Glutamatergic neuron (in vitro differentiated cells): ENCODE data around the gene PTPN2. TPM values are rescaled to one million over a fixed set of nuclear protein-coding genes. Genes with fewer than 3 reads are reported as not detected.

Experiments
- DNase-seq: peaks from one replicate; pipeline ENCODE4 v3.0.0; 2022
- H3K27ac Mint-ChIP-seq: one replicate; pipeline ENCODE4 v1.8.0; 2020; ENCODE audit warnings: mild to moderate bottlenecking, mixed read lengths, inconsistent platforms; ENCODE audit not compliant: unreplicated experiment
- H3K27me3 Mint-ChIP-seq: one replicate; pipeline ENCODE4 v1.8.0; 2020; ENCODE audit warnings: mild to moderate bottlenecking, moderate library complexity, mixed read lengths, inconsistent platforms; ENCODE audit not compliant: unreplicated experiment
- H3K36me3 Mint-ChIP-seq: one replicate; pipeline ENCODE4 v1.8.0; 2020; ENCODE audit warnings: mild to moderate bottlenecking, mixed read lengths, inconsistent platforms; ENCODE audit not compliant: unreplicated experiment
- H3K4me1 Mint-ChIP-seq: one replicate; pipeline ENCODE4 v1.8.0; 2020; ENCODE audit warnings: mild to moderate bottlenecking, low read depth, mixed read lengths, inconsistent platforms; ENCODE audit not compliant: unreplicated experiment
- H3K4me3 Mint-ChIP-seq: one replicate; pipeline ENCODE4 v1.8.0; 2020; ENCODE audit warnings: mild to moderate bottlenecking, mixed read lengths, inconsistent platforms; ENCODE audit not compliant: unreplicated experiment
- H3K9me3 Mint-ChIP-seq: one replicate; pipeline ENCODE4 v1.8.0; 2020; ENCODE audit warnings: mild to moderate bottlenecking, moderate library complexity, mixed read lengths, inconsistent platforms; ENCODE audit not compliant: unreplicated experiment
- total RNA-seq: library from RNA; stranded (reverse); fragmentation: NEBNext Ultra II Directional; extraction: Animal tissue kit (Norgen Biotek cat#: 25700); gene quantifications from one replicate; pipeline ENCODE4 v1.2.1, GENCODE V29; 2021; ENCODE audit not compliant: unreplicated experiment
- TF ChIP-seq, protein P1 (sequence below): fragments of 200-600 bp; sonication (generic); IDR thresholded peaks from one replicate; pipeline ENCODE4 v1.5.0; 2021; ENCODE audit not compliant: partially characterized antibody, unreplicated experiment

Gene PTPN2
- total RNA-seq, 1 donor from 2014 or later, result 33.3 TPM

DNA sequence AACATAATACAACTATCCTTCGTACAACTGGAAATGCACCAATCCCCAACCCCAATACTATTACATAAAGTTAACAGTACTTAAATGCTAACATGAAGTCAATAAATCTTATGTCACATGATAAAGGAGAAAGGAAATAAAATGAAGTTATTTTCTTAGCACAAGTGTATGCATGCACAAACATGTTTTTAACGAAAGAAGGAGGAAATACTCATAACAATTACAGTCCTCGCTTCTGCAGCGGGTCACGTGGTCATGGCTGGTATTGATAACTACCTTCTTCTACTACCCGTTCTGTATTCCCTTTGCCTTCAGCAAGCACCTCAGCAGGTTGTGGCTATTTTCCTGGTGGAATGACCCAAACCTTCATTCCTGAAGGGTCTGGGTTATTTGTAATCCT lies 129.5 kb downstream of the PTPN2 start:
- Mint-ChIP-seq H3K27me3 (peaks cover 5% of the 10 kb centered on the region), H3K9me3 (peaks cover 7% of the 10 kb centered on the region), H3K36me3 (no peaks in the 10 kb centered on the region), H3K27ac (no peak overlapping the region), H3K4me1 (peaks cover 17% of the 10 kb centered on the region), H3K4me3 (no peak overlapping the region)
- TF ChIP-seq, protein P1, sequence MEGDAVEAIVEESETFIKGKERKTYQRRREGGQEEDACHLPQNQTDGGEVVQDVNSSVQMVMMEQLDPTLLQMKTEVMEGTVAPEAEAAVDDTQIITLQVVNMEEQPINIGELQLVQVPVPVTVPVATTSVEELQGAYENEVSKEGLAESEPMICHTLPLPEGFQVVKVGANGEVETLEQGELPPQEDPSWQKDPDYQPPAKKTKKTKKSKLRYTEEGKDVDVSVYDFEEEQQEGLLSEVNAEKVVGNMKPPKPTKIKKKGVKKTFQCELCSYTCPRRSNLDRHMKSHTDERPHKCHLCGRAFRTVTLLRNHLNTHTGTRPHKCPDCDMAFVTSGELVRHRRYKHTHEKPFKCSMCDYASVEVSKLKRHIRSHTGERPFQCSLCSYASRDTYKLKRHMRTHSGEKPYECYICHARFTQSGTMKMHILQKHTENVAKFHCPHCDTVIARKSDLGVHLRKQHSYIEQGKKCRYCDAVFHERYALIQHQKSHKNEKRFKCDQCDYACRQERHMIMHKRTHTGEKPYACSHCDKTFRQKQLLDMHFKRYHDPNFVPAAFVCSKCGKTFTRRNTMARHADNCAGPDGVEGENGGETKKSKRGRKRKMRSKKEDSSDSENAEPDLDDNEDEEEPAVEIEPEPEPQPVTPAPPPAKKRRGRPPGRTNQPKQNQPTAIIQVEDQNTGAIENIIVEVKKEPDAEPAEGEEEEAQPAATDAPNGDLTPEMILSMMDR, result no peak
- no peak for DNase-seq

DNA sequence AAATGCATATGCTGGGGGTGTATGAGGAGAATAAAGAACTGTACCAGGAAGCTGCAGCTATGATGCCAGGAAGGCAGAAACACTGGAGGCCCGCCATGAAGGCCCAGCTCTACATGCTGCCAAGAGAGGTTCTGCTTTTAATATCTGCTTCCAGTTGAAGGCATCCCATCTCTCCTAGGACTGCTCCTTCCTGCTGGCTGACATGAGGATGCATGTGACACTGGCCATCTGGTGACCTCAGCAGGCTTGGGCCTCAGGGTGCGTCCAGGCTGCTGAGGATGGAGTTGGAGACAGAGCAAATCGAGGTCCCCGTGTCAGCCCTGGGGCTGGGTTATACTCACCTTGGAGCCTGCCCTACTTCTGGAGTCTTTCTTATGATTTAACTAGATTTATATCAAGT lies 132.1 kb downstream of the PTPN2 start:
- Mint-ChIP-seq H3K4me3 (peak overlapping the region; percentile 42), H3K9me3 (peaks cover 4% of the 10 kb centered on the region), H3K27me3 (peaks cover 5% of the 10 kb centered on the region), H3K27ac (no peak overlapping the region), H3K36me3 (no peaks in the 10 kb centered on the region), H3K4me1 (peaks cover 21% of the 10 kb centered on the region)
- DNase-seq, result no peak
- TF ChIP-seq, protein P1, result no peak

DNA sequence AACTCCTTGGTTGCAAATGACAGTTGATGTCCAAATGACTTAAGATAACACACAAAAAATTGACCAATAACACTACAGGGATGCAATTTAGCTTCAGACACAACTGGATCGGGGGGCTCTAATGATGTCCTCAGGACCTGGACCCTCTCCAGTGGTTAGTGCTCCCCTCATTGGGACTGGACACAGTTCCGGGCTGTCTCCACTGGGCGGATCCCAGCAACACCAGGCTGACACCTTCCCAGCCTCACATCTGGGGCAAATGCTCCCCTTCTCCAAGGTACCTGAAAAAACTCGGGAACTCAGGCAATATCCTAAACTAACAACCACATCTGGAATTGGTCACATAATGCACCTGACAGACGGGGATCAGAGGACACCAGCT lies 132.5 kb downstream of the PTPN2 start:
- TF ChIP-seq, protein P1, result no peak
- H3K27ac Mint-ChIP-seq, result no peak overlapping the region
- peak overlapping the region; percentile 42 for H3K4me3 Mint-ChIP-seq
- H3K4me1 Mint-ChIP-seq, result peaks cover 21% of the 10 kb centered on the region
- peaks cover 4% of the 10 kb centered on the region for H3K9me3 Mint-ChIP-seq
- H3K36me3 Mint-ChIP-seq, result no peaks in the 10 kb centered on the region
- peaks cover 5% of the 10 kb centered on the region for H3K27me3 Mint-ChIP-seq
- no peak for DNase-seq

DNA sequence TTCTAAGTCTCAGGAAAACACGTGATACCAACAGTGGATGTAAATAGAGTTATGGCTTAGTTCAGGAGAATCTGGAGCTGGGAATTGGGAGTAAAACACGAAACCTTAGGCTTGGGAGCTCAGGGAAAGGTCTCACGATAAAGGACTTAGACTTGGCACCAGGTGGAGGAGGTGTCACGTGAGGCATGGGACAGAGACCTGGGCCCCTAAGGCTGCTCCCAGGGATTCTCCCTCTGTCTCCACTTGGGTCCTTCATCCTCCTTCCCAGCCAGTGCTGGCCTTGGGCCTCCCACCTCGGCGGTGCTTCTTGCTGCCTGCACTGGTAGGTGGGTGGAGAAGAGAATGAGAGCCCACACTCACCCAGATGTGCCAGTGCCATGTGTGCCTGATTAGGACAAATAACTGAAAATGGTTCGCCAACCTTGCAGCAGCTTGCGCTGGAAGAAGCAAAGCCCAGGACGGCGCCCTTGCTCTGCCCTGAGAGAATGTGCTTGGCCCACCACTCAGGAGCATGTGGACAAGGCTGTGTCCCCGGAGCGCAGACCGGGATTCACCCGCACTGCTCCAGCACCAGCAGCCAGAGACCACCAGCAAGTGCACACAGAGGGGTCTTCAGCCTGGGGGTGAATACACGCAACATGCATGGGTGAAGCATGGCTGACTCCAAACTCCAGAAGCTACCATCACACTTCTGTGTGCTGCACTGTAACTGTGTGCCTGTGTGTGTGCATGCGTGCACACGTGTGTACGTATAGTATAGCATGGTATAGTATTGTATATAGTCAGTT lies 133.1 kb downstream of the PTPN2 start:
- peaks cover 5% of the 10 kb centered on the region for H3K27me3 Mint-ChIP-seq
- H3K27ac Mint-ChIP-seq, result no peak overlapping the region
- peaks cover 4% of the 10 kb centered on the region for H3K9me3 Mint-ChIP-seq
- TF ChIP-seq, protein P1, result no peak
- no peak for DNase-seq
- H3K4me3 Mint-ChIP-seq, result no peak overlapping the region
- peaks cover 21% of the 10 kb centered on the region for H3K4me1 Mint-ChIP-seq
- no peaks in the 10 kb centered on the region for H3K36me3 Mint-ChIP-seq

DNA sequence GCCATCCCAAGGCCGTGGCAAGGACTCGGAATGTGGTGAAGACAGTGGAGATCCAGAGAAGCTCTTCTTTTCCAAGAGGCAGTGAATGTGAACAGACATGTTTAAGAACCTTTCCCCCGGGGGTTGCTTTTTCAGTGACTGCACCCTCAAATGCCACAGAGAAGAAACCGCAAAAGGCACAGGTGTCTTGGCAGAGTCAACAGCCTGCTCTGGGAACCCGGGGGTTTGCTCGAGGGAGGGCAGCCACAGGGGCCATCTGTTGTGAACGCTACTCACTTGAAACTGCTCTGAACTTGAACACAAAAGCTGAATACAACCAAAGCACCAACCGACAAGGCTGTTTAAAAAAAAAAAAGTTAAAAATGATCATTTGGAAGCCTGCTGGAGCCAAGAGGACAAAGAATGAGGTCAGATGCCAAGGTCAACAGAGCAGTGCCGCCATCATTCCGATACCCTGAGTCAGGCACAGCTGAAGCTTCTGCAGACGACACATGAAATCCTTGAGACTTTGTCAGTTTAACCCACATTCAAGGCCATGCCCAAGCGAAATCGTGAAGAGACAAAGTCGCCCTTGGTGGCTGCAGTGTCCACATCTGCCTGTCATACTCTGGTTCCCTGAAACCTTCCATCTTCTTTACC lies 133.8 kb downstream of the PTPN2 start:
- DNase-seq, result no peak
- peaks cover 21% of the 10 kb centered on the region for H3K4me1 Mint-ChIP-seq
- H3K9me3 Mint-ChIP-seq, result peaks cover 4% of the 10 kb centered on the region
- no peak overlapping the region for H3K4me3 Mint-ChIP-seq
- peaks cover 5% of the 10 kb centered on the region for H3K27me3 Mint-ChIP-seq
- peak overlapping the region; percentile 6 for H3K27ac Mint-ChIP-seq
- TF ChIP-seq, protein P1, result no peak
- no peaks in the 10 kb centered on the region for H3K36me3 Mint-ChIP-seq
